HG02870 (cell line): ENCODE measurements around the gene TMEM178B.

Experiments used
- ATAC-seq: cut with Tn5 transposase; IDR thresholded peaks from one replicate; pipeline ENCODE4 v1.9.1; 2021; ENCODE audit warnings: mild to moderate bottlenecking, moderate library complexity; ENCODE audit not compliant: unreplicated experiment

TMEM178B gene

GRCh38 chr7:141456711-141457110 lies 382.8 kb downstream of the TMEM178B start:
- no peak for ATAC-seq

GRCh38 chr7:141460781-141461715 lies 387.2 kb downstream of the TMEM178B start:
- no peak for ATAC-seq

- no peak for ATAC-seq
These were observed 388.1 kb downstream of the TMEM178B start for GRCh38 chr7:141461924-141462323.

DNA sequence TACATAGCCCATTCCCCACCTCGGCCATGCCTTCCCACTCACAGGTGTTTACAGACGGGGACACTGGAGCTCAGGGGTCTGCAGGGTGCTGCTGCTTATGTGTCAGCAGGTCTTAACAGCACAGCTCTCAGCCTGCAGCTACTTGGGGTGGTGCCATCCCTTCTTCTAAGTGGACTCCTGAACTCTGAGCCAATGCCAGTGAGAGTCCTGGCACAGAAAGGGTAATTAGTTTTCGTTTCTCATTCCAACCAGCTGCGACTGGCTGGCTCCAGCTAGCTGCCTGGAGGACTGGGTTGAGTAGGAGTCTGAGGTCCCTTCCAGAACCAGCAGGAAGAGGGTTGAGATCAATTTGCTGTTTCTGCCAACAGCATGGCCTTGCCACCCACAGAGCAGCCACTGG lies 389.1 kb downstream of the TMEM178B start:
- ATAC-seq, result no peak

DNA sequence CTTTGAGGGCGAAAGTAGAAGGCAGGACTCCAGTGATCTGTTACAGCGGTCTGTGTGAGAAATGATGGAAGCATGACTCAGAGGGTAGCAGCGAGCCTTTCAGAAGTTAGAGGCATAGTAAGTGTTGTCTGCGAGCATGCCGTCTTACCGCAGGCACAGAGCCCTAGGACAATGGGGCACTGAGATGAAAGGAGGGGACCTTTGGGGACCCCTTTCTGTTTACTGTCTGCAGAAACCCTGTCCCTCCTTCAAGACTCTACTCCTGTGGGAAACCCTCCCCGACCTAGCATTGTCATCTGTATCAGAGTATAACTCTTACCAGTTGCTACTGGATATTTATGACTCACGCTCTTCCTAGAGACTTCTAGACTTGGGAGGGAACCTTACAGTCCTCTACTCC lies 390.1 kb downstream of the TMEM178B start:
- no peak for ATAC-seq

DNA sequence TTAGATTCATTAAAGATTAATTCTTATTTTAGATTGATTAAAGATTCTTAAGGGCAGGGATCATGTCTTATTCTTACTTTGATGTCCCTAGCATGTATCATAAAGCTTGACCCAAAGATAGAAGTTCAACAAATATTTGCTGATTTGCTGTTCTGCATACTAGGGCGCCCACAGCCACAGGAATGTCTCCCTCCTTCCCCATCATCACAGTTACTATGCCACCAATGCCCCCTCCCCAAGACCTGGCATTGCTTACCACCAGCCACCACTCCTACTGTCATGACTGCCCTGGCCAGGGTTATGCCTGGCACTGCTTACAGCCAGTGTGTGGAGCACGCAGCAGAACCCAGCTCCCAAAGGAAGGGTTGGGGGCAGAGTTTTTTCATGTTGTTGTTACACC lies 390.7 kb downstream of the TMEM178B start:
- ATAC-seq, result no peak

DNA sequence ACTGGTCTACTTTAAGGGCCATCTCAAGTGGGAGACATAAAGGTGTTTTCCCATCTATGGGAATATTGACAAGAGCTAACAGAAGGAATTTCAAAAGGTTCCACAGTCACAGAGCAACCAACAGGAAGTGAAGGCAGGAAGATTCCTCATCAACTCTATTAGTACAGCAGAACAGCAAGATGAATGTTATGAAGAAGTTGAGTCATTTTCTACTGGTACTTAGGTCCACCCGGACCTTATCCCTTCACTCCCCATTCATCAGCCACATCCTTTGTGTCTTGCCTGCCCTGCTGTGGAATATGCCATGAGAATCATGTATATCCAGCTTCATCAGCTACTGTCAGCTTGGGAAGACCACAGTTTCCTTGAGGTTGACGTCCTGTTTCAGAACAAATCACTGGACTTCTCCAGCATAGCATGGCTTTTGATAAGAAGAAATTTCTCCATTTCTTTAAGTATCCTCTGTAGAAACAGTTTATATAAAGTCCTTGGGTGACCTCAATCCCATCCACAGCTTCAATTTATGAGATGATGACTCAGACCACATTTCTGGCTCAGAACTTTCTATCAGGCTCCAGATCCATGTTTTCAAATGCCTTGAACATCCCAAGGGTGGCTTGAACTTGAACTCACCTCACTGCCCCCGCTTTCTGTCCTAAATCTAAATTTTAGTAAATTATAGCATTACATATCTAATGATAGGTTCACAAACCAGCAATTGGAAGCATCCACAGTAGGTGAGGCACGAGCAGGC lies 392.5 kb downstream of the TMEM178B start:
- no peak for ATAC-seq

DNA sequence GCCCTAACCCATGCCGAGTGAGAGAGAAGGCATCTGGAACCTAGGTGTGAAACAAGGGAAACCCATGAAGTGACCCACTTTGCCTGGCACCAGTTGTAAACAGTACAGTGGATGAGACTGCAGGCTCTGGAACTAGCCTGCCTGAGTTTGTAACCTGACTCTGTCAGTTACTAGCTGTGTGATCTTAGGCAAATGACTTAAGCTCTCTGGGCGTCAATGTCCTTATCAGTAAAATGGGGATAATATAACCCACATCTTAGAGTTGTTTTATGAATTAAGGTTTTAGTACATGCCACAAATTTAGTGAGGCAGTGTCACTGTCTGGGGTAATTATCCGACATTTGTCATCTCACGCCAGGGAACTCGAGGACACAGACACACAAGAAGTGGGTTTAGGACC lies 394.5 kb downstream of the TMEM178B start:
- ATAC-seq, result no peak

- no peak for ATAC-seq
These were observed 401.8 kb downstream of the TMEM178B start for GRCh38 chr7:141475679-141476078.

- no peak for ATAC-seq
These were observed 404.0 kb downstream of the TMEM178B start for GRCh38 chr7:141477865-141478264.

DNA sequence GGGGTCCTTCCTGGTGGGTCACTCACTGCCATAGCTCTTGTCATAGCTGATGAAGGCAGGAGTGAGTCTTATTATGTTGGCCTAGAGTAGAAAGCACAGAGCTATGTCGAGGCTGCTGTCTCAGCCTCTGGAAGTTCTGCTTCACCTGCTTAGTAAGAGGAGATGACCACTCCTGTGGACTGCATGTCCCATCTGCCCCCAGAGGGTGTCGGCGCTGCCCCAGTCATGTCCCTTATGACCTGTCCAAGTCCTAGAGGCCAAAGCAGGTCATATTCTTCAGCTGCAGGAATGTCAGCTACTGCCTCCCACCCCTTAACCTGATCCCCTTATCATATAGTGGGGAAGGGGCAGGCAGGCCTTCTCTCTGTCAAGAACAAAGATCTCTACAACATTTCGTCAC lies 405.0 kb downstream of the TMEM178B start:
- no peak for ATAC-seq

DNA sequence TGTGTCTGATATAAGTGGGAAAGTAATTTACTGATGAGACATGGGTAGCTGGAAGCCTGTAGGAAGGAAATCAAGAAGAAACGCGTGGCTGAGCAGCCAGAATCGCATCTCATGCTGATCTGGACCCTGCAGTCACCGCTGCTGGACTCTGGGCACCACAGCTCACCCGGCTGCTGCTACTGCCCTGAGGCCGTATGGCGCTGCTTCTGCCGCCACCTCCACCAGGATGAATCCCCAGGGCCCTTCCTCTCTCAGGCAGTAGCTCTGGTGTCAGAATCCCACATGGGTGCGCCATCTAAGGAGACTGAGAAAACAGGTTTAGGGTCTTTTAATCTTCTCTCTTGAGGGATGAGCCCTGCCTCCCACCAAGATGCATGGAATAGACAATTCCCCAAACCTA lies 407.1 kb downstream of the TMEM178B start:
- no peak for ATAC-seq

DNA sequence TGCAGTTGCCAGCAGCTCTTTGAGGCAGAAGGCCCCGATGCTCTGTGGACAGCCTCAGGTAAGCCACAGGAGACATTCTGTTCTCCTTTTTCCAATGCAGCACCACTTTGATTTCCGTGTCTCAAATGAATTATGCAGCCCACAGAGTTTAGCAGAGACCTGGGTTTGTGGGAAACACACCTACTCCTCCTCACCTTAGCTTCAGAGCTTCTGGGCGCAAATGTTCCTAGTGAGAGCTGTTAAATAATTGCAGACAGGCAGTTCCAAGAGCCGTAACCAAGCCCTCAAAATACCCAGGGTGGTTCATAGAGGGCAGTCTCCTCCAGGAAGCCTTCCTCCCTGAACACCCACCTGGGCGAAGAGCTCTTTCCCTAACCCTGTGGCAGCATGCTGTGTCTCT lies 408.1 kb downstream of the TMEM178B start:
- no peak for ATAC-seq

- peak; percentile 67 for ATAC-seq
These were observed 409.2 kb downstream of the TMEM178B start for GRCh38 chr7:141483044-141483443.

DNA sequence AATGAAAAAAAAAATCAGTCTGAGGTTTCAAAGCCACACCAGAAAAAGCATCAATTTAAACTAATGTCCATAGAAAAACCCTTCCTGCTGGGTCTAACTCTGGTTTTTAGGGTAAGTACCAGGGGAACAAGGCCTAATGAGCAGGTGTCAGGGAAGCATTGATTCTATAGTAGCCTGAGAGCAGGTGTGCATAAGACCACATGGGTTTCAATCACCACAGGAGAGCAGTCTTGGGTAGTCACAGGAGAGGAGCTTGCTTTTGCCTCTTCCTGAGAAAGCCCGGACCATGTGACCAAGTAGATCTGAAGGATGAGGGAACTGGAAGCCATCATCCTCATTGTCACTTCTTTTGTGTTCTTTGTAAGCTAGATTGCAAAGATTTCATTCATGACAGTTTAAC lies 411.0 kb downstream of the TMEM178B start:
- ATAC-seq, result no peak

GRCh38 chr7:141486959-141487358 lies 413.1 kb downstream of the TMEM178B start:
- no peak for ATAC-seq

DNA sequence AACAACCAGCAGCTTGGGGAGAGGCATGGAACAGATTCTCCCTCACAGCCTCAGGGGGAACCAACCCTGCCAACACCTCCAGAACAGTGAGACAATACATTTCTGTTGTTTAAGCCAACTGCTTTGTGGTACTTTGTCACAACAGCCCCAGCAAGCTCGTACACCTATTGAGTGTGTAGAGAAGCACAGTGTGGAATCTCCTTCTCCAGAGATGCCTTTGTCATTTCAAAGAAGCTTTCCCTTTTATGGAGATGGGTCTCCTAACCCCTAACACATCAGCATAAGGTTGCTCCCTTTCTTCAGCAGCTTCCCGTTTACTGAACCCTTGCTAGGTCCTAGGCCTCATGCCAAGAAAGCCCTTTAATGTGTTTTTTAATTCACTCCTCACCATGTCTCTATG lies 416.6 kb downstream of the TMEM178B start:
- no peak for ATAC-seq

GRCh38 chr7:141495057-141495456 lies 421.2 kb downstream of the TMEM178B start:
- no peak for ATAC-seq

GRCh38 chr7:141497391-141497790 lies 423.5 kb downstream of the TMEM178B start:
- ATAC-seq, result no peak

DNA sequence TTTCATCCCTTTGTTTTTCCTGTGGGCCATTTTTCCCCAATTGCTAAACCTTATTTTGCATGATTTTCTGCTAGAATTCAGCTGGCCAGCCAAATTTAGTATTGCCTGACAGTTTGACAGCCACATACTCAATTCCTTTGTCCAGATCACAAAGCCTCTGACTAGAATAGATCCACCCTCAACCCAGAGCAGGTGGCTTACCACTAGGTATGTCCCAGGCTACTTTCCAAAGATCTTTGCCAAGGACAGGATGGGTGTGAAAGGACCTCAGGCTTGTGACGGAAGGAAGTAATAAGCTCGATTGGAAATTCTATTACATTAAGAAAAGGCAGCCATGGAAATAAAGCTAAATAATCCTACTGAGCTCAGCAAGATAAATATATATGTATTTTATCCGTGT lies 426.7 kb downstream of the TMEM178B start:
- no peak for ATAC-seq

DNA sequence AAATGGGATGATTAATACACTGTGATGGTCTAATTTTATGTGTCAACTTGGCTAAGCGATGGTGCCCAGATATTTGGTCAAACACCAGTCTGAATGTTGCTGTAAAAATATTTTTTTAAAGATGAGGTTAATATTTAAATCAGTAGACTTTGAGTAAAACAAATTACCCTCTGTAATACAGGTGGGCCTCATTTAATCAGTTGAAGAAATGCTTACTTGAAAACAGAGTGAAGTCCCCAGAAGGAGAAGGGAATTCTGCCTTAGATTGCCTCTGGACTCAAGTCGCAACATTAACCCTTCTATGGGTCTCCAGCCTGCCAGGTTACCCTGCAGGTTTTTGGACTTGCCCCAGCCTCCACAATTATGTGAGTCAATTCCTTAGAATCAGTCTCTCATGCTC lies 427.6 kb downstream of the TMEM178B start:
- ATAC-seq, result no peak

- no peak for ATAC-seq
These were observed 437.4 kb downstream of the TMEM178B start for GRCh38 chr7:141511316-141511675.
